Endodermal cell (in vitro differentiated cells): Measurements from ENCODE around the gene C10orf62. TPM values are rescaled to one million over a fixed set of nuclear protein-coding genes. Genes with fewer than 3 reads are reported as not detected.

Source experiments
- DNase-seq: peaks from one replicate; pipeline ENCODE4 v3.0.0-alpha.2; 2017
- H3K27ac ChIP-seq: 2 replicates; pipeline ENCODE4 v1.5.1; 2013; ENCODE audit warnings: mild to moderate bottlenecking, low read depth, low read length, moderate library complexity
- H3K27me3 ChIP-seq: 2 replicates; pipeline ENCODE4 v1.6.1; 2013; ENCODE audit warnings: mild to moderate bottlenecking, low read length, moderate library complexity; ENCODE audit not compliant: insufficient read depth, control insufficient read depth, poor library complexity, severe bottlenecking
- H3K36me3 ChIP-seq: 2 replicates; pipeline ENCODE4 v1.7.0; 2013; ENCODE audit warnings: mild to moderate bottlenecking, low read length, moderate library complexity; ENCODE audit not compliant: control insufficient read depth, insufficient read depth
- H3K4me1 ChIP-seq: one replicate; pipeline ENCODE4 v1.7.0; 2013; ENCODE audit warnings: low read length; ENCODE audit not compliant: control insufficient read depth, insufficient read depth
- H3K4me3 ChIP-seq: 2 replicates; pipeline ENCODE4 v1.5.1; 2013; ENCODE audit warnings: mild to moderate bottlenecking, low read length, moderate library complexity
- H3K9ac ChIP-seq: 2 replicates; pipeline ENCODE4 v1.6.1; 2013; ENCODE audit warnings: mild to moderate bottlenecking, low read length, moderate library complexity; ENCODE audit not compliant: poor library complexity, severe bottlenecking; ENCODE audit errors: extremely low read depth
- H3K9me3 ChIP-seq: 2 replicates; pipeline ENCODE4 v1.6.1; 2013; ENCODE audit warnings: mild to moderate bottlenecking, low read length, moderate library complexity; ENCODE audit not compliant: control insufficient read depth
- H3K27ac Mint-ChIP-seq: 2 replicates; pipeline ENCODE4 v1.8.0; 2020; ENCODE audit warnings: mixed read lengths
- H3K27me3 Mint-ChIP-seq: 2 replicates; pipeline ENCODE4 v1.8.0; 2021; ENCODE audit warnings: mild to moderate bottlenecking, mixed read lengths; ENCODE audit not compliant: insufficient read depth
- H3K36me3 Mint-ChIP-seq: 2 replicates; pipeline ENCODE4 v1.8.0; 2020; ENCODE audit warnings: low read depth, mixed read lengths
- H3K4me1 Mint-ChIP-seq: 2 replicates; pipeline ENCODE4 v1.8.0; 2020; ENCODE audit warnings: mixed read lengths
- H3K4me3 Mint-ChIP-seq: 2 replicates; pipeline ENCODE4 v1.8.0; 2020; ENCODE audit warnings: mild to moderate bottlenecking, moderate library complexity, mixed read lengths
- H3K9me3 Mint-ChIP-seq: 2 replicates; pipeline ENCODE4 v1.8.0; 2020; ENCODE audit warnings: mild to moderate bottlenecking, mixed read lengths
- WGBS, 2 experiments: methylation state at CpG; one replicate each; pipeline versions ENCODE4 v1.1.5 to v1.1.7; 2013; ENCODE audit warnings: missing lambda C conversion rate in 2 of 2, mixed read lengths in 1 of 2; ENCODE audit not compliant: insufficient coverage in 1 of 2, insufficient read length in 1 of 2; 5-methylcytosine and 5-hydroxymethylcytosine counted together
- total RNA-seq, 2 donors: library from RNA; stranded (reverse); fragmentation: NEBNext Ultra II Directional in 1 of 2; extraction: Animal tissue kit (Norgen Biotek cat#: 25700) in 1 of 2; gene quantifications; 2 replicates in 1 of 2; 3 replicates in 1 of 2; pipeline ENCODE4 v1.2.1, GENCODE V29; 2021
- TF ChIP-seq, protein P1 (sequence below): fragments of 200-600 bp; sonication (generic); conservative IDR thresholded peaks from 2 replicates; pipeline ENCODE4 v1.5.0; 2021; ENCODE audit warnings: antibody characterized with exemption, mild to moderate bottlenecking

The C10orf62 gene
- total RNA-seq, 2 donors from 2014 or later: not detected

DNA sequence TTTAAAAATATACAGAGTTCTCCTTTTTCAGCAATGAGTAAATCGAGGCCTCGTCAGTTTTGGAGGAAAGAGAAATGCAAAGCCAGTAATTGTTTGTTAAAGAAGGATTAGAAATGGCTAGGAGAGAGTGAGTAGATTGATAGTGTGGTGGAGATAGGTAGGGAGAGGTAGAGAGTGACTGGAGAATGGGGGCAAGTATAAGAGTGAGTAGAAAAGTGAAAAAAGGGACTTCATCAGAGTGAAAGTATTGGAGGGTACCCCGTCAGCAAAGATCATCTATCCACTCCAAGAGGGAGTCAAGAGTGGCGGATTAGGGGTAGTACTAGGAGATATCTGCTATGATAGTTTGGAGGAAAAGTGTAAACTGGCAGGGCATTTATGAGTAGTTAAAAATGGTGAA lies 26.2 kb upstream of the C10orf62 start:
- no peak for DNase-seq
- H3K9me3 ChIP-seq: peaks cover 9% of the 10 kb centered on the region
- Mint-ChIP-seq H3K36me3 (peaks cover 20% of the 10 kb centered on the region), H3K27ac (no peak overlapping the region), H3K27me3 (no peaks in the 10 kb centered on the region), H3K4me3 (no peak overlapping the region), H3K9me3 (peaks cover 36% of the 10 kb centered on the region), H3K4me1 (peaks cover 22% of the 10 kb centered on the region)
- H3K9ac ChIP-seq: no peak overlapping the region
- H3K36me3 ChIP-seq: no peaks in the 10 kb centered on the region
- H3K27me3 ChIP-seq: no peaks in the 10 kb centered on the region
- WGBS, 2 experiments: 86 to 91% methylated on average over 1 to 4 of the region's 4 CpGs
- no peak overlapping the region for H3K4me3 ChIP-seq
- peaks cover 5% of the 10 kb centered on the region for H3K4me1 ChIP-seq
- H3K27ac ChIP-seq: no peak overlapping the region
- TF ChIP-seq, protein P1, sequence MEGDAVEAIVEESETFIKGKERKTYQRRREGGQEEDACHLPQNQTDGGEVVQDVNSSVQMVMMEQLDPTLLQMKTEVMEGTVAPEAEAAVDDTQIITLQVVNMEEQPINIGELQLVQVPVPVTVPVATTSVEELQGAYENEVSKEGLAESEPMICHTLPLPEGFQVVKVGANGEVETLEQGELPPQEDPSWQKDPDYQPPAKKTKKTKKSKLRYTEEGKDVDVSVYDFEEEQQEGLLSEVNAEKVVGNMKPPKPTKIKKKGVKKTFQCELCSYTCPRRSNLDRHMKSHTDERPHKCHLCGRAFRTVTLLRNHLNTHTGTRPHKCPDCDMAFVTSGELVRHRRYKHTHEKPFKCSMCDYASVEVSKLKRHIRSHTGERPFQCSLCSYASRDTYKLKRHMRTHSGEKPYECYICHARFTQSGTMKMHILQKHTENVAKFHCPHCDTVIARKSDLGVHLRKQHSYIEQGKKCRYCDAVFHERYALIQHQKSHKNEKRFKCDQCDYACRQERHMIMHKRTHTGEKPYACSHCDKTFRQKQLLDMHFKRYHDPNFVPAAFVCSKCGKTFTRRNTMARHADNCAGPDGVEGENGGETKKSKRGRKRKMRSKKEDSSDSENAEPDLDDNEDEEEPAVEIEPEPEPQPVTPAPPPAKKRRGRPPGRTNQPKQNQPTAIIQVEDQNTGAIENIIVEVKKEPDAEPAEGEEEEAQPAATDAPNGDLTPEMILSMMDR: no peak

DNA sequence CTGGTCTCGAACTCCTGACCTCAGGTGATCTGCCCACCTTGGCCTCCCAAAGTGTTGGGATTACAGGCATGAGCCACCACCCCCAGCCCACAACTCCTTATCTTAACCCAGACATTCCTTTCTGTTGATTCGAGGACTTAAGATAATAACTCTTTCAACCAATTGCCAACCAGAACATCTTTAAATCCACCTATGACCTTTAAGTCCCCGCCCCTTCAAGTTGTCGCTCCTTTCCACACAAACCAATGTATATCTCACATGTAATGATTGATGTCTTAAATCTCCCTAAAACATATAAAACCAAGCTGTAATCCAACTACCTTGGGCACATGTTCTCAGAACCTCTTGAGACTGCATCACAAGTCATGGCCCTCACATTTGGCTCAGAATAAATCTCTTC lies 24.7 kb upstream of the C10orf62 start:
- no peak overlapping the region for H3K27ac Mint-ChIP-seq
- peaks cover 22% of the 10 kb centered on the region for H3K4me1 Mint-ChIP-seq
- H3K4me3 Mint-ChIP-seq: no peak overlapping the region
- H3K9me3 Mint-ChIP-seq: peaks cover 36% of the 10 kb centered on the region
- Histone ChIP-seq H3K27me3 (no peaks in the 10 kb centered on the region), H3K36me3 (peaks cover 8% of the 10 kb centered on the region), H3K9me3 (peaks cover 9% of the 10 kb centered on the region), H3K27ac (no peak overlapping the region), H3K4me1 (peaks cover 5% of the 10 kb centered on the region), H3K4me3 (no peak overlapping the region), H3K9ac (no peak overlapping the region)
- no peaks in the 10 kb centered on the region for H3K27me3 Mint-ChIP-seq
- WGBS, 2 experiments: 88 to 94% methylated on average over 3 to 4 of the region's 4 CpGs
- no peak for DNase-seq
- TF ChIP-seq, protein P1: no peak
- H3K36me3 Mint-ChIP-seq: peaks cover 24% of the 10 kb centered on the region

DNA sequence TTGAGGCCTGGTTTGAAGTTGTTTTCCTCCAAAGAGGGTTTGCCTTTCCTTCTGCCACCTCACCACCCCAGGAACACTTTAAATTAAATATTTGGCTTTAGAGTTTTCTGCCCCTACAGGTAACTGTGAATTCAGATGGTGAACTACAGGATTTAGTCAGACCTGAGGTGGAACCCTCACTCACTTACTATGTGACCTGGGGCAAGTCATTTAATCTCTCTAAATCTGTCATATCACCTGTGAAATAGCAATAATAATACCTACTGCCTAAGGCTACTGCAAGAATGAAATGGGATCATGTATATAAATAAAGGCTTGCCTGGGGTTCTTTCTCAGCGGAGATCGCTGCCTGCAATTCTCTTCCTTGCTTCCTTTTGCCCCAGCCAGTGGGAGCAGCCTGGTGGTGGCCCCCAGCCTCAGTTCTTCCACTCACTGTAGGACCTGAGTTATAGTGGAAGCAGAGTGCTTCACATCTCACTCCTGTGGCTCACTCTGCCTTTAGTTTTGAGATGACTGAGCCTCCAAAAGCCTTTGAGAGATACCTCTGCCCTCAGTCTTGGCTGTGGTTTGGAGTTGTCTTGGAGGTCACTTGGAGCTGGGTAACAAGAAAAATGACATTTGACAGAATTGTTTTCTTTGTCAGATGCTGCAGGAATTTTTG lies 23.1 kb upstream of the C10orf62 start:
- Histone ChIP-seq H3K27ac (no peak overlapping the region), H3K9me3 (peaks cover 9% of the 10 kb centered on the region), H3K36me3 (peaks cover 8% of the 10 kb centered on the region), H3K4me1 (peaks cover 5% of the 10 kb centered on the region), H3K4me3 (no peak overlapping the region), H3K27me3 (no peaks in the 10 kb centered on the region), H3K9ac (no peak overlapping the region)
- no peaks in the 10 kb centered on the region for H3K27me3 Mint-ChIP-seq
- 88% methylated on average over 2 of the region's 2 CpGs; no CpG with 5 or more reads in 1 of the 2 experiments for WGBS, 2 experiments
- peaks cover 18% of the 10 kb centered on the region for H3K36me3 Mint-ChIP-seq
- DNase-seq: no peak
- H3K4me1 Mint-ChIP-seq: peaks cover 22% of the 10 kb centered on the region
- TF ChIP-seq, protein P1: no peak
- H3K4me3 Mint-ChIP-seq: no peak overlapping the region
- H3K27ac Mint-ChIP-seq: no peak overlapping the region
- H3K9me3 Mint-ChIP-seq: peaks cover 21% of the 10 kb centered on the region
